GM19397 (cell line): ENCODE measurements around the gene DLG2.

Source experiments
- ATAC-seq: cut with Tn5 transposase; IDR thresholded peaks from one replicate; pipeline ENCODE4 v1.9.1; 2021; ENCODE audit warnings: mild to moderate bottlenecking, moderate library complexity; ENCODE audit not compliant: unreplicated experiment

Gene DLG2

DNA sequence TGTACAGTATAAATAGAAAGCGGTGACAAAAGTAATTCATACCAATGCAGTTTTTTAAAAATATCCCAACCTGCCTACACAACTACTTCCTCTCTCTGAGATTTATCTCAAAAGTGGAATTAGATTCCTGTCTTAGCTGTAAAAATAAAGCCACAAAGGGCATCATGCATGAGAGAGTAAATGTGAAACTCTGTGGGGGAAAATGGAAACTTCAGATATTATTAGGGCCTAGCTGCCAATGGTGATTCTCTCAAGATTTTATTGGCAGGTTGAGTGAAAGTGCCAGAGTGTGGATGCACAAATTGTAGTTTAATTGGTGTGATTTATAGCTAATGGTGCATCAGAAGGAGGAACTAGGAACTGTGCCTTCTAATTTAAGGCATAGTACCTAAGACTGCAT is 1984.0 kb downstream of the DLG2 start:
- ATAC-seq: no peak

DNA sequence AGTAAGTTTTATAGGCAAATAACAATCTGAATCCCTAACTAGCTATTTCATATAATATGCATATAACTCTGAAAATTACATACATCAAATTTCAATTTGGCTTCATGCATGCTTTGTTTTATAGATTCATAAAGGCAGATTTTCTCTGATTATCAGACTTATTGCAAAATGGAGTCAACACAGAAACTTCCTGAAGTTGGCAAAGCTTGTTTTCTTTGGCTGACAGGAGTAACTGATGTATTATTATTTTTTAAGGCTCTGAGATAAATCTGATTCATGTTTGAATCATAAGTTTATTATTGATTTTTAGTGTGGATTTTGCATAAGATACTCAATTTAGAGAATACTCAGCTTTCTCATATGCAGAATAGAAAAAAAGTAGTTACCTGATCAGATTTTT is 1984.6 kb downstream of the DLG2 start:
- no peak for ATAC-seq

DNA sequence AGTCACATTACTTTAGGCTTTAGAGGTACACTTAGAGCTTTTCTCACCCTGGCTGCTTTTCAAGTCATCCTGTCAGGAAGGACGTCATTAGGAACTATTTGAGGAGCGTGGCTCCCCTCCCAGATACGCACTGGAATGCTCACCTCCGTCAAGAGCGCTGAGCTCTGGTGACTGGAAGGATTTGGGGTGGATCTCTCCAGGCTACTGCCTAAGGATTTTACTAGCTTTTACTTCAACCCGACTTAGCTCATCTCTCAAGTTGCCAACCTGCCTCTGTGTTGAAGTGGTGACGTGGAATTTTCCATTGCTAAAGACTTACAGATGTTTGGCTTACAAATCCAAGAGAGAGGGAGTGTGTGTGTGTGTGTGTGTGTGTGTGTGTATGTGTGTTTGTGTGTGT is 1985.6 kb downstream of the DLG2 start:
- ATAC-seq: no peak

GRCh38 chr11:83639995-83640758 is 1987.0 kb downstream of the DLG2 start:
- no peak for ATAC-seq

GRCh38 chr11:83635166-83635565 is 1992.0 kb downstream of the DLG2 start:
- no peak for ATAC-seq

GRCh38 chr11:83630211-83630610 is 1996.9 kb downstream of the DLG2 start:
- ATAC-seq: no peak

GRCh38 chr11:83629775-83630174 is 1997.4 kb downstream of the DLG2 start:
- no peak for ATAC-seq

- ATAC-seq: no peak
Measured at GRCh38 chr11:83628622-83629355, 1998.4 kb downstream of the DLG2 start.

- no peak for ATAC-seq
Measured at GRCh38 chr11:83625336-83625735, 2001.8 kb downstream of the DLG2 start.

- no peak for ATAC-seq
Measured at GRCh38 chr11:83617671-83618070, 2009.5 kb downstream of the DLG2 start.

DNA sequence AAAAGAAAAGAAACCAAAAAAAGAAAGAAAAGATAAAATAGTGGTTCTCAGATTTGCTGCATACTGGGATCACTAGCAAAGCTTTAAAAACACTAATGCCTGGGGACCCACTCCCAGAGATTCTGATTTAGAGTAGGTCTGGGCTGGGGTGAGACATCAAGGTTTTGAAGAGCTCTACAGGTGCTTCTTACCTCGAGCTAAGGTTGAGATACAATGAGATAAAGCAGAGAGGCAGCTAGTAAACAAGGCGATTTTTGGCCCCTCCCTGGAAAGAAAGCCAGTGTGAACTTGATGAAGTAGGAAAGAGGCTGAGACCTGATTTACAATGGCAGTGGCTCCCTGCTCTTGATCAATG is 2013.4 kb downstream of the DLG2 start:
- peak; percentile 21 for ATAC-seq

GRCh38 chr11:83612891-83613766 is 2014.0 kb downstream of the DLG2 start:
- peak; percentile 78 for ATAC-seq

DNA sequence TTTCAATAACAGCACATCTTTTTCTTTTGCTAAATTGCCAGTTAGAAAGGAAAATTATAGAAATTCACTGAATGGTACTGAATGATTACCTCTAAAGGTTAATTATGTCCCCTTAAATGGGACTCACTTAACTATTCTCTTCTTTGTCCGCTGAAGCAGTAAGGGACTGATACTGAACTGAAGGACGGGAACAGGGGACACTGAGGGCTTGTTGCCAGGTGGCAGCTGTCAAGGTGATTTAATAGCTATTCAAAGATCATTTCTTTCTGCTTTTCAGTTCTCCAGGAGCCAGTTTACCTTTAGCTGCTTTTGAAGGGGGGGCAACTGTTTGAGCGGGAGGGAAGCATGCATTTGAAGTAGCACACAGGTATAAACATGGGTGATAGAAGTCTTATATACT is 2015.5 kb downstream of the DLG2 start:
- no peak for ATAC-seq

- ATAC-seq: no peak
Measured at GRCh38 chr11:83611031-83611430, 2016.1 kb downstream of the DLG2 start.

DNA sequence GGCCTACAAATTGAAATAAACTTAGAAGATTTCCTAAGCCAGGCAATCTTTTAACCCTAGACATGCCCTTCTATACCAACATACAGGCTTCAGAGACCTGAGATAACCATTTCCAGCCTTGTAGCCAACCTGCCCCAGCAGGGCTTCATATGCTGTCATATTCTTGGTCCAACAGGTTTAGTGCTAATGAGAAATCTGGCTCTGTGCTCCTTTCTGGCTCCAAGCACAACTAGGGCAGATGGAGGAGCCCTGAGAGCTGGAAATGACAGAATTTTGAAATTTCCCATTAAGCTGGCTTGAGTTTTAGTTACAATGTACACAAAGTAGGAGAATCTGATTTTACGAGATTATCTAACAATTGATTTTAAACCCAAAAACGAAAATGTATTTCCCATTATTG is 2018.0 kb downstream of the DLG2 start:
- ATAC-seq: no peak

GRCh38 chr11:83608571-83608970 is 2018.6 kb downstream of the DLG2 start:
- ATAC-seq: no peak

GRCh38 chr11:83601914-83602527 is 2025.1 kb downstream of the DLG2 start:
- no peak for ATAC-seq

DNA sequence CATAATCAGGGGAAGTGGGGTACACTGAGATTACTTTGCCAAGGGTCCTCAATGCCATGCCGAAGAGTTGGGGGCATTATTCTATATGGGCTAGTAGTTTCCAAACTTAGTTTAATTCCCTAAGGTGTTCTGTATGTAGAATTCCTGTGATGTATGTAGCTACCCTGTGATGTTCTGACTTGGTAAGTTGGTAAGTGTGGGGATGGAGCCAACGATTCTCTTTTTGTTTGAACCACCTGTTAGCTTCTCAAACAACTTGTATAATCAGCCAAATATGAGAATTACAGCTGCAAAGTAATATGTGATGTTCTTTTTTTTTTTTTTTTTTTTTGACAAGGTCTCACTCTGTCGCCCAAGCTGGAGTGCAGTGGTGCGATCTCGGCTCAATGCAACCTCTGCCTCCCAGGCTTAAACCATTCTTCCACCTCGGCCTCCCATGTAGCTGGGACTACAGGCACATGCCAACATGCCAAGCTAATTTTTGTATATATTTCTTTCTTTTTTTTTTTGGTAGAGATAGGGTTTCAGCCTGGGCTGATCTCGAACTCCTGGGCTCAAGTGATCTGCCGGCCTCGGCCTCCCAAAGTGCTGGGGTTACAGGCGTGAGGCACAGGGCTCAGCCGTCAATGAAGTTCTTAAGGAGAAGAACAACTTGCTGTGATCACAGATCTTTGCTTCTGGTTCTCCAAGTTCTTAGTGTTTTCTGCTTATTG is 2025.8 kb downstream of the DLG2 start:
- no peak for ATAC-seq

GRCh38 chr11:83600661-83601060 is 2026.5 kb downstream of the DLG2 start:
- no peak for ATAC-seq

DNA sequence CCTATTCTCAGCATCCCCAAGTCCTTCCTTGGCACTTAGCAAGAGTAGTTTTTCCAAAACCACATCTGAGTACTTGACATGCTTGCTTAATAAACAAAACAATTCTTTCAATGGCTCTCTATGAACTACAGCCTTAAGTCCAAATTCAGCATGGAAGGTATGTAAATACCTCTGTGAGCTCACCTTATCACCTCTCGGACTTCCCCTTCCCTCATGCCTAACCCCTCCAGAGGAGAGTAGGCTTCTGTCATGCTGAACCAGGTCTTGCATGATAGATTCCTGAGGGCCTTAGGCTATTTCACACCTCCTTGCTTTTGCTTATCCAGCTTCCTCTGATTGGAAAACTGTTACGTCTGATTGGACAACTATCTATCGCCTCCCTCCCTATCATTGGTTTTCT is 2028.1 kb downstream of the DLG2 start:
- no peak for ATAC-seq
